Osteoblast (primary cell): ENCODE measurements around the gene CCDC13. TPM values are rescaled to one million over a fixed set of nuclear protein-coding genes. Genes with fewer than 3 reads are reported as not detected.

ENCODE experiments used
- DNase-seq: peaks from one replicate; pipeline ENCODE4 v3.0.0; 2011; ENCODE audit warnings: low spot score, mixed read lengths; ENCODE audit not compliant: insufficient read length; ENCODE audit errors: missing footprints
- H2AFZ ChIP-seq: 2 replicates; pipeline ENCODE4 v1.6.0; 2011; ENCODE audit warnings: mild to moderate bottlenecking, low read length
- H3K27ac ChIP-seq: 2 replicates; pipeline ENCODE4 v1.5.1; 2011; ENCODE audit warnings: mild to moderate bottlenecking, low read depth, low read length, moderate library complexity
- H3K27me3 ChIP-seq: 2 replicates; pipeline ENCODE4 v1.6.0; 2012; ENCODE audit warnings: mild to moderate bottlenecking, control low read depth, inconsistent platforms, low read length, moderate library complexity; ENCODE audit not compliant: insufficient read depth
- H3K36me3 ChIP-seq: 2 replicates; pipeline ENCODE4 v1.5.1; 2011; ENCODE audit warnings: mild to moderate bottlenecking, low read length, control low read depth, moderate library complexity; ENCODE audit not compliant: insufficient read depth
- H3K4me1 ChIP-seq: 2 replicates; pipeline ENCODE4 v1.5.1; 2011; ENCODE audit warnings: mild to moderate bottlenecking, low read length, control low read depth, moderate library complexity; ENCODE audit not compliant: insufficient read depth
- H3K4me2 ChIP-seq: 2 replicates; pipeline ENCODE4 v1.6.0; 2011; ENCODE audit warnings: mild to moderate bottlenecking, low read length; ENCODE audit not compliant: insufficient read depth
- H3K4me3 ChIP-seq: fragments of 200-600 bp; sonication (generic); 3 replicates; pipeline ENCODE4 v1.5.1; 2012; ENCODE audit warnings: mild to moderate bottlenecking, low read length, inconsistent platforms; ENCODE audit not compliant: insufficient read depth
- H3K79me2 ChIP-seq: 2 replicates; pipeline ENCODE4 v1.6.0; 2012; ENCODE audit warnings: mild to moderate bottlenecking, low read length, control low read depth, inconsistent platforms; ENCODE audit not compliant: insufficient read depth
- H3K9me3 ChIP-seq: 2 replicates; pipeline ENCODE4 v1.5.1; 2011; ENCODE audit warnings: low read depth, low read length, control low read depth
- H4K20me1 ChIP-seq: 2 replicates; pipeline ENCODE4 v1.6.0; 2012; ENCODE audit warnings: mild to moderate bottlenecking, low read length, control low read depth; ENCODE audit not compliant: insufficient read depth
- CTCF ChIP-seq: IDR thresholded peaks from 2 replicates; pipeline ENCODE4 v1.5.1; 2011; ENCODE audit warnings: mild to moderate bottlenecking, low read depth, low read length, moderate library complexity; ENCODE audit errors: extremely low read depth
- total RNA-seq: library from RNA; depleted of rRNA; stranded (reverse); fragments of >200 nt; gene quantifications from 2 replicates; pipeline ENCODE4 v1.2.3, GENCODE V29; 2012

CCDC13 gene
- total RNA-seq, 1 donor: 0.72 TPM

DNA sequence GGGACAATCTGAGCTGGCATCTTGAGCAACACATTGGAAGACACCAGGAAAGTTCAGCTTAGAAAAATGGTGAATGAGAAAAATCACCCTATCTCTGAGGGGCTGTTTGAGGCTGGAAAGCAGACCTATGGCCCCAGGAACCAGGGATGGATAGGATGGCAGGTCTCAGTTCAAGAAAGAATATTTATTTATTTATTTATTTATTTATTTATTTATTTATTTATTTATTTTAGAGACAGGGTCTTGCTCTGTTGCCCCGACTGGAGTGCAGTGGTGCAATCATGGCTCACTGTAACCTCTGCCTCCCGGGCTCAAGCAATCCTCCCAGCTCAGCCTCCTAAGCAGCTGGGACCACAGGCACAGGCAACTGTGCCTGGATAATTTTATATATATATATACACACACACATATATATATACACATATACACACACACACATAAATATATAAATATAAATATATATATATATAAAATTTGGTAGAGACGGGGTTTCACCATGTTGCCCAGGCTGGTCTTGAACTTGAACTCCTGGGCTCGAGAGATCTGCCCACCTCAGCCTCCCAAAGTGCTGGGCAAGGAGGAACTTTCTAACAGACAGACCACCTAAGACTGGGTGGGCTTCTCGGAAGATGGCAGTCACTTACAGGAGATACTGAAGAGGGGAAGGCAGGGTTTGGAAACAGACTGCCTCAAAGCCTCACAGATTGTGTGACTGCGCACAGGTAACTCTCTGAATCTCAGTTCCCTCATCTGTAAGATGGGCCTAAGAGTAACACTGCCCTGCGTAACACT is 29.7 kb downstream of the CCDC13 start:
- TF ChIP-seq CTCF: no peak
- no peaks in the 10 kb centered on the region for H3K4me1 ChIP-seq
- H3K9me3 ChIP-seq: no peaks in the 10 kb centered on the region
- H3K4me2 ChIP-seq: no peak overlapping the region
- no peaks in the 10 kb centered on the region for H3K36me3 ChIP-seq
- H2AFZ ChIP-seq: no peak overlapping the region
- no peaks in the 10 kb centered on the region for H3K79me2 ChIP-seq
- DNase-seq: no peak
- no peaks in the 10 kb centered on the region for H3K27me3 ChIP-seq
- no peak overlapping the region for H3K4me3 ChIP-seq
- H4K20me1 ChIP-seq: no peaks in the 10 kb centered on the region
- no peak overlapping the region for H3K27ac ChIP-seq

GRCh38 chr3:42742688-42743087 is 30.4 kb downstream of the CCDC13 start:
- no peak for DNase-seq
- H3K27ac ChIP-seq: no peak overlapping the region
- no peak overlapping the region for H3K4me2 ChIP-seq
- H3K27me3 ChIP-seq: no peaks in the 10 kb centered on the region
- H3K9me3 ChIP-seq: no peaks in the 10 kb centered on the region
- no peak overlapping the region for H2AFZ ChIP-seq
- no peaks in the 10 kb centered on the region for H3K36me3 ChIP-seq
- no peaks in the 10 kb centered on the region for H4K20me1 ChIP-seq
- no peaks in the 10 kb centered on the region for H3K79me2 ChIP-seq
- no peaks in the 10 kb centered on the region for H3K4me1 ChIP-seq
- TF ChIP-seq CTCF: no peak
- H3K4me3 ChIP-seq: no peak overlapping the region

GRCh38 chr3:42742259-42742658 is 30.8 kb downstream of the CCDC13 start:
- Histone ChIP-seq H3K27ac (no peak overlapping the region), H3K27me3 (no peaks in the 10 kb centered on the region), H3K4me3 (no peak overlapping the region), H3K9me3 (no peaks in the 10 kb centered on the region), H2AFZ (no peak overlapping the region), H3K4me2 (no peak overlapping the region), H3K4me1 (no peaks in the 10 kb centered on the region), H4K20me1 (no peaks in the 10 kb centered on the region), H3K79me2 (no peaks in the 10 kb centered on the region), H3K36me3 (no peaks in the 10 kb centered on the region)
- DNase-seq: no peak
- TF ChIP-seq CTCF: no peak

DNA sequence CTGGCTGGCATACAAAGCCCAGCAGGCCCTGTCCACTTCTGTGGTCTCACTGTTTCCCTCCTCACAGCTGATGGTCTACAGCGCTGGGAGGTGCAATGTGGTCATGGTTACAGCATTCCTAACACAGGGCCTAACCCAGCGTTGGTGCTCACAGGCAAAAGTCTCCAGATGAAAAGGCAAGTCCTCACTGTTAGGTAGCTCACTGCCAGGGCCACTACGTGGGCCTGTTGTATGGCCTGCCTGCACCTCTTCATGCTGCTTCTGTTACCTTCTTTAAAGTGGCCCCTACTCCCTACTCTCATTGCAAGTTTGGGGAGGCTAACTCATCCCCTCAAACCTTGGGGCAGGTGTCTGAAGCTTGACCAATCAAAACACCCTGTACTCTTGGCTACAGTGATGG is 31.3 kb downstream of the CCDC13 start:
- DNase-seq: no peak
- Histone ChIP-seq H3K4me3 (no peak overlapping the region), H3K4me1 (no peaks in the 10 kb centered on the region), H3K27me3 (no peaks in the 10 kb centered on the region), H3K4me2 (no peak overlapping the region), H2AFZ (no peak overlapping the region), H3K79me2 (no peaks in the 10 kb centered on the region), H3K9me3 (no peaks in the 10 kb centered on the region), H4K20me1 (no peaks in the 10 kb centered on the region), H3K27ac (no peak overlapping the region), H3K36me3 (no peaks in the 10 kb centered on the region)
- TF ChIP-seq CTCF: no peak
